Cardiac muscle cell (in vitro differentiated cells and primary cell): ENCODE results near the gene PHACTR2. TPM values are rescaled to one million over a fixed set of nuclear protein-coding genes. Genes with fewer than 3 reads are reported as not detected.
"Not testable (repeated sequence)": the region's sequence is repeated elsewhere in the genome, so short reads cannot be mapped to it uniquely, and the experiment has no call there.

Experiments
- DNase-seq, 2 donors: peaks; one replicate each; pipeline versions ENCODE4 v3.0.0 to v3.0.0-alpha.2; 2010 to 2017; ENCODE audit warnings: low read depth in 1 of 2, low spot score in 1 of 2
- H3K27ac ChIP-seq: fragments of 200-600 bp; sonication (generic); 2 replicates; pipeline ENCODE4 v1.5.1; 2016
- H3K27me3 ChIP-seq: fragments of 200-600 bp; sonication (generic); 2 replicates; pipeline ENCODE4 v1.6.0; 2016; ENCODE audit warnings: control low read depth
- H3K36me3 ChIP-seq: fragments of 200-600 bp; sonication (generic); 2 replicates; pipeline ENCODE4 v1.5.1; 2016; ENCODE audit warnings: control low read depth
- H3K4me1 ChIP-seq: fragments of 200-600 bp; sonication (generic); 2 replicates; pipeline ENCODE4 v1.8.1; 2017; ENCODE audit warnings: low read depth, mild to moderate bottlenecking, mixed run types
- H3K4me3 ChIP-seq: fragments of 200-600 bp; sonication (generic); 2 replicates; pipeline ENCODE4 v1.5.1; 2016; ENCODE audit warnings: mild to moderate bottlenecking
- H3K9me3 ChIP-seq: fragments of 200-600 bp; sonication (generic); 2 replicates; pipeline ENCODE4 v1.5.1; 2017; ENCODE audit warnings: low read depth, mild to moderate bottlenecking, control low read depth
- CTCF ChIP-seq: IDR thresholded peaks from 2 replicates; pipeline ENCODE4 v1.5.1; 2012; ENCODE audit warnings: low read depth, mild to moderate bottlenecking, low read length
- polyA plus RNA-seq: library from polyadenylated mRNA; unstranded; fragments of >200 nt; fragmentation: Nextera tagmentation; extraction: Ambion mirVana; gene quantifications from 2 replicates; pipeline ENCODE4 v1.2.1, GENCODE V29; 2016
- total RNA-seq: library from RNA; depleted of rRNA; stranded (reverse); fragments of >200 nt; gene quantifications from 2 replicates; pipeline ENCODE4 v1.2.3, GENCODE V29; 2016

The PHACTR2 gene
- total and polyA plus RNA-seq, 2 experiments from 2014 or later = 47.3 to 52.3 TPM

- peaks cover 6% of the 10 kb centered on the region for H3K36me3 ChIP-seq
- no peak for TF ChIP-seq CTCF
Measured at GRCh38 chr6:143792402-143793279, 114.9 kb downstream of the PHACTR2 start.

GRCh38 chr6:143793280-143793619 lies 115.5 kb downstream of the PHACTR2 start:
- Histone ChIP-seq H3K4me1 (no peaks in the 10 kb centered on the region), H3K9me3 (no peaks in the 10 kb centered on the region), H3K27ac (no peak overlapping the region), H3K36me3 (peaks cover 6% of the 10 kb centered on the region), H3K27me3 (no peaks in the 10 kb centered on the region), H3K4me3 (no peak overlapping the region)
- no peak for DNase-seq
- TF ChIP-seq CTCF = no peak

More at GRCh38 chr6:143792402-143793279, 114.9 kb downstream of the PHACTR2 start:
- H3K27ac ChIP-seq = no peak overlapping the region
- H3K4me3 ChIP-seq = no peak overlapping the region
- DNase-seq = no peak
- no peaks in the 10 kb centered on the region for H3K4me1 ChIP-seq
- H3K9me3 ChIP-seq = no peaks in the 10 kb centered on the region
- no peaks in the 10 kb centered on the region for H3K27me3 ChIP-seq

- not testable (repeated sequence) for H3K27ac ChIP-seq, H3K36me3 ChIP-seq
Measured at GRCh38 chr6:143796551-143796950, 118.8 kb downstream of the PHACTR2 start.

GRCh38 chr6:143798487-143798886 lies 120.7 kb downstream of the PHACTR2 start:
- not testable (repeated sequence) for DNase-seq, H3K27me3 ChIP-seq

More at GRCh38 chr6:143796551-143796950, 118.8 kb downstream of the PHACTR2 start:
- not testable (repeated sequence) for H3K4me3 ChIP-seq, H3K4me1 ChIP-seq, H3K27me3 ChIP-seq, H3K9me3 ChIP-seq, DNase-seq

GRCh38 chr6:143802833-143803565 lies 125.2 kb downstream of the PHACTR2 start:
- Histone ChIP-seq H3K36me3 (peaks cover 2% of the 10 kb centered on the region), H3K9me3 (no peaks in the 10 kb centered on the region), H3K27me3 (no peaks in the 10 kb centered on the region), H3K27ac (no peak overlapping the region), H3K4me3 (no peak overlapping the region), H3K4me1 (no peaks in the 10 kb centered on the region)
- peak in 1 of 2 donors; percentile 64 for DNase-seq
- TF ChIP-seq CTCF = no peak

More at GRCh38 chr6:143798487-143798886, 120.7 kb downstream of the PHACTR2 start:
- H3K4me1 ChIP-seq, H3K4me3 ChIP-seq, H3K9me3 ChIP-seq, H3K36me3 ChIP-seq, H3K27ac ChIP-seq: not testable (repeated sequence)

- H3K4me1 ChIP-seq = no peaks in the 10 kb centered on the region
- no peaks in the 10 kb centered on the region for H3K27me3 ChIP-seq
- no peak overlapping the region for H3K4me3 ChIP-seq
- TF ChIP-seq CTCF = no peak
- peaks cover 6% of the 10 kb centered on the region for H3K36me3 ChIP-seq
- no peaks in the 10 kb centered on the region for H3K9me3 ChIP-seq
- DNase-seq = no peak
- no peak overlapping the region for H3K27ac ChIP-seq
Measured at GRCh38 chr6:143803769-143804568, 126.2 kb downstream of the PHACTR2 start.
